ENCODE measurements around the gene MAD1L1.

DNA sequence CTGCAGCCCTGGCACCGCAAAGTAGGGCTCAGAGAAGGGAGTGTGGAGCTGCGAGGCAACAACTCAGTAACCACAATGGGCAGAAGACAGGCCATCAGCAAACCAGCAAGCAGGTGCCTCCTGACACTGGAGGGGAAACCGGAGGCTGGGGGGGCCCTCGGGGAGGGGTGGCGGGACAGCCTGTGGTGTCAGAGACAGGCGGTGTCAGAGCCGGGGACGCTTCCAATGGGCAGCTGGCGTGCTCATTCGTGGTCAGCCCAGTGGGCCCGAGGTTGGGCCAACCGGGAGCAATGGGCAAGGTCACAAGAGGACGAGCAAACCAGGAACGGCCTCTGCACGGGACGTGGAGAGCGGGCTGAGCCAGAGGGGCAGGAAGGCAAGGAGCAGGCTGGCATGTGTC, 158.1 kb downstream of the MAD1L1 start:
- TF ChIP-seq, protein P1, sequence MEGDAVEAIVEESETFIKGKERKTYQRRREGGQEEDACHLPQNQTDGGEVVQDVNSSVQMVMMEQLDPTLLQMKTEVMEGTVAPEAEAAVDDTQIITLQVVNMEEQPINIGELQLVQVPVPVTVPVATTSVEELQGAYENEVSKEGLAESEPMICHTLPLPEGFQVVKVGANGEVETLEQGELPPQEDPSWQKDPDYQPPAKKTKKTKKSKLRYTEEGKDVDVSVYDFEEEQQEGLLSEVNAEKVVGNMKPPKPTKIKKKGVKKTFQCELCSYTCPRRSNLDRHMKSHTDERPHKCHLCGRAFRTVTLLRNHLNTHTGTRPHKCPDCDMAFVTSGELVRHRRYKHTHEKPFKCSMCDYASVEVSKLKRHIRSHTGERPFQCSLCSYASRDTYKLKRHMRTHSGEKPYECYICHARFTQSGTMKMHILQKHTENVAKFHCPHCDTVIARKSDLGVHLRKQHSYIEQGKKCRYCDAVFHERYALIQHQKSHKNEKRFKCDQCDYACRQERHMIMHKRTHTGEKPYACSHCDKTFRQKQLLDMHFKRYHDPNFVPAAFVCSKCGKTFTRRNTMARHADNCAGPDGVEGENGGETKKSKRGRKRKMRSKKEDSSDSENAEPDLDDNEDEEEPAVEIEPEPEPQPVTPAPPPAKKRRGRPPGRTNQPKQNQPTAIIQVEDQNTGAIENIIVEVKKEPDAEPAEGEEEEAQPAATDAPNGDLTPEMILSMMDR (IDR thresholded peaks at IDR 0.05; ENCODE audit: control extremely low read depth in 1 of 3, insufficient read depth in 1 of 3, low read depth in 1 of 3, low read length in 3 of 3): no peak
- TF ChIP-seq POLR2A (IDR thresholded peaks at IDR 0.05; ENCODE audit: control extremely low read depth in 1 of 2, low read depth in 2 of 2, low read length in 2 of 2) (no peak), RXRA (IDR thresholded peaks at IDR 0.05; ENCODE audit: insufficient read depth, low read depth, low read length) (no peak)
